ENCODE data around the gene USP33. TPM values are rescaled to one million over a fixed set of nuclear protein-coding genes. Genes with fewer than 3 reads are reported as not detected.
"Not testable (repeated sequence)": the region's sequence is repeated elsewhere in the genome, so short reads cannot be mapped to it uniquely, and the experiment has no call there.

The USP33 gene
- total RNA-seq, 2 experiments from 2014 or later = 69.7 to 70.8 TPM

DNA sequence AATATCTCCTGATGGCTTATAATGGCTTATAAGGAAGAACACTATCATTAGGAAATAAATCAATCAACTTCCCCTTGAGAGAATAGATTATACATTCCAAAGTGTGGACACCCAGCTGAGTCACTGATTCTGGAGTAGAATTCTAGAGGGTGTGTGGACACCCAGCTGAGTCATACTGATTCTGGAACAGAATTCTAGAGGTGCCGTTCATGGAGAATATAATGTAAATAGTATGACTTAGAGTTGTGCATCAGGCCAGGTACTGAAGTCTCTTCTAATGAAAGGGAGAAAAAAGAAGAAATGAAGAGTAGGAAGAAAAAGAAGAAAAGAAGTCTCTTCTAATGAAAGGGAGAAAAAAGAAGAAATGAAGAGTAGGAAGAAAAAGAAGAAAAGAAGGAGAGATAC is 2.4 kb upstream of the USP33 start:
- Mint-ChIP-seq H3K4me3 (no peak overlapping the region), H3K36me3 (peaks cover 5% of the 10 kb centered on the region), H3K4me1 (peaks cover 10% of the 10 kb centered on the region), H3K27me3 (peaks cover 2% of the 10 kb centered on the region), H3K27ac (no peak overlapping the region), H3K9me3 (no peaks in the 10 kb centered on the region)
- DNase-seq (no peak), ATAC-seq (ENCODE audit: low read depth) (no peak)
- POLR2A ChIA-PET = no interaction called here

DNA sequence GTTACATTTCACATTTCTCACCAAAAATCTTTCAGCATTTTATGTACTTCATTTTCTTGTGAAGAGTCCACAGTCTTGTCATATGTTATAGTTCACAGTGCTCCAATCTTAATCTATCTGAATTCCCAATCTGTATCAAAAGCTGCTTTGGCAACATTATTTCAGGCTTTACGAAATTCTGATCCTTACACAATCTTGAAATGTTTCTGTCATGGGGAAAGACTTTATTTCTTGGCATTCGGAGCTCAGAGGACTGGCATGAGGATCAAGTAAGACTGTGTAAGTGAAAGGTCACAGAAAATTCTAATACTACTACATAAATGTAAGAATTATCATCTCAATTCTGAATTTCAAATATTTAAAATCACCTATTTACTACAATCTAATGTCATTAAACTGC is 2.0 kb downstream of the USP33 start:
- Mint-ChIP-seq H3K4me3 (peak overlapping the region; percentile 66), H3K27me3 (peaks cover 2% of the 10 kb centered on the region), H3K9me3 (no peaks in the 10 kb centered on the region), H3K27ac (no peak overlapping the region), H3K36me3 (peaks cover 5% of the 10 kb centered on the region), H3K4me1 (peaks cover 29% of the 10 kb centered on the region)
- no peak for ATAC-seq (ENCODE audit: low read depth)
- POLR2A ChIA-PET = interaction anchor here (3.3 kb wide), 1 partner anchor 22 kb away, joined by 15 read pairs; the partner anchor contains the start of gene MIGA1
- no peak for DNase-seq

DNA sequence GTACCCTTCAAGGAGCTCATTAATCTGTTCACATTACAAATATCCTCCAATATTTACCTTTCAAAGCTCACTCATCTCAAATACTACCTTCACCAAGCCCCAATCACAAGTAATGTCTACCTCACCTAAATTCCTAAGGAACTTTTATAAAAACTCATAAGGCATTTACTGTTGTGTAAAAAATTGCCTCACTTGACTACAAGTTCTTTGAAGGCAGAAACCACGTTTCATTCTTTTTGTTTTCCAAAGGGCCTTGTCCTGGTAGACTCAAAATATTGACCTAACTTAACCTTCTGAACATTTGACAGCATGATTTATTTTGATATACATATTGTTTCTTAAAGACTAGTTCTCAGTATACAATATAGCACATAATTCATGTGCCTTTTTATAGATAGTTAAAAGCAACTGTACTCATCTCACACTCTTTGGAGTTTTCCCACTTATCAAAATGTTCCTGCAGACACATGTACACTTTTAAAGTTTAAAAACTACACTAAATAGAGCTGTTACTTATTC is 2.5 kb downstream of the USP33 start:
- Mint-ChIP-seq H3K4me3 (peak overlapping the region; percentile 66), H3K27me3 (peaks cover under 1% of the 10 kb centered on the region), H3K4me1 (peaks cover 29% of the 10 kb centered on the region), H3K36me3 (peaks cover 7% of the 10 kb centered on the region), H3K9me3 (no peaks in the 10 kb centered on the region), H3K27ac (no peak overlapping the region)
- ATAC-seq (ENCODE audit: low read depth) (no peak), DNase-seq (no peak)
- POLR2A ChIA-PET = interaction anchor here (0.7 kb wide), 1 partner anchor 14 kb away, joined by 3 read pairs; no protein-coding TSS in a partner anchor

DNA sequence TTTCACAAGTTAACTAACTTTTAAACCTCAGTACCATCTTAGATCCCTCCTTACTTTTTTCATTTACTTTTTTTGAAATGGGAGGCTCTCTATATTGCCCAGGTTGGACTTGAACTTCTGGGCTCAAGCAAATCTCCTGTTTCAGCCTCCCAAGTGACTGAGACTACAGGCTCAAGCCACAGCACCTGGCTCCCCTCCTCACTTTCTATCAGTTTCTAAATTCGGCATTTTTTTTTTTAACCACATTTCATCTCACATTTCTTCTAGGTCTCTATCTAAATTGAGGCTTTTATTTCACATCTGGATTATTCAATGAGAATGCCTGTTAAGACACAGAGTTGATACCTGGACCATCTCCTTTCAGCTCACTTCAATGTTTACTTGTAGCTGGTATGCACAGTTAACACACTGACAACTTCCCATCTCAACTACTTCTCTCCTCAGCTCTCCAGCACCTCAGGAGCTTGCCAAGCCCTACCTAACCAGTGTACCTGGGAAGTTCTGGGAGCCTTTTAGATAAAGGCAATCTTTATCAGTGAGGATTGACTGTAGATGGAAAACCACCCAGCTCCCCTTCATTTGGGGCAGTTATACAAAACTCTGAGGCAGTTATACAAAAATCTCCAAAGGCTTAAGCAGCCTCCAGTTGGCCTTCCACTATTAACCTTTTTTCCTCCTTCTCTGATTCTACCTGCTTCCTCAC is 3.4 kb downstream of the USP33 start:
- Mint-ChIP-seq H3K27ac (no peak overlapping the region), H3K27me3 (no peaks in the 10 kb centered on the region), H3K4me1 (peaks cover 29% of the 10 kb centered on the region), H3K9me3 (no peaks in the 10 kb centered on the region), H3K36me3 (peaks cover 7% of the 10 kb centered on the region), H3K4me3 (peak overlapping the region; percentile 26)
- no peak for DNase-seq
- ATAC-seq (ENCODE audit: low read depth) = no peak
- POLR2A ChIA-PET = interaction anchor here (0.7 kb wide), 1 partner anchor 15 kb away, joined by 3 read pairs; no protein-coding TSS in a partner anchor

DNA sequence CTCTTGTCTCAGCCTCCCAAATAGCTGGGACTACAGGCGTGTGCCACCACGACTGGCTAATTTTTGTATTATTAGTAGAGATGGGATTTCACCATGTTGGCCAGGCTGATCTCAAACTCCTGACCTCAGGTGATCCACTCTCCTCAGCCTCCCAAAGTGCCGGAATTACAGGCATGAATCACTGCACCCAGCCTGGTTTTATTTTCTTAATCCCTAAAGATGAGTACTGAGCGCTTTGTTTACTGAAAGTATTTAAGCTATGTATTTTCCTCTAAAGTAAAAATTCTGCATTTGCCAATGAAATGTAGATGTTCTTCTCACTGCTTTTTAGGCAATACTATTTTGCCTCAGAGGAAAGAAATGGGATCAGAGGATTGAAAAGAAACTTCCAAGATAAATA is 10.2 kb downstream of the USP33 start:
- POLR2A ChIA-PET = not testable (repeated sequence)

DNA sequence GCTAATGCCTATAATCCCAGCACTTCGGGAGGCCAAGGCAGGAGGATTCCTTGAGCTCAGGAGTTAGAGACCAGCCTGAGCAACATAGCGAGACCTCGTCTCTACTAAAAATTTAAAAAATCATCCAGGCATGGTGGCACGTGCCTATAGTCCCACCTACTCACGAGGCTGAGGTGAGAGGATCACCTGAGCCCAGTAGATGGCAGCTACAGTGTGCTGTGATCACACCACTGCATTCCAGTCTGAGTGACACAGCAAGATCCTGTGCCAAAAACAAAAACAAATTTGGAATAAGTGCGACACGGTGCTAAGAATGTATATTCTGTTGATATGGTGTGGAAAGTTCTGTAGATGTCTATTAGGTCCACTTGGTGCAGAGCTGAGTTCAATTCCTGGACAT is 15.1 kb downstream of the USP33 start:
- Mint-ChIP-seq H3K27ac (no peak overlapping the region), H3K4me3 (no peak overlapping the region), H3K27me3 (no peaks in the 10 kb centered on the region), H3K36me3 (peaks cover 13% of the 10 kb centered on the region), H3K4me1 (peaks cover 5% of the 10 kb centered on the region), H3K9me3 (no peaks in the 10 kb centered on the region)
- POLR2A ChIA-PET = no interaction called here
- DNase-seq (no peak), ATAC-seq (ENCODE audit: low read depth) (no peak)

More for the DNA sequence above, 10.2 kb downstream of the USP33 start:
- not testable (repeated sequence) for H3K4me3 Mint-ChIP-seq; DNase-seq; H3K27me3 Mint-ChIP-seq; H3K9me3 Mint-ChIP-seq; H3K27ac Mint-ChIP-seq; H3K36me3 Mint-ChIP-seq; ATAC-seq (ENCODE audit: low read depth)
- peaks cover 10% of the 10 kb centered on the region for H3K4me1 Mint-ChIP-seq

DNA sequence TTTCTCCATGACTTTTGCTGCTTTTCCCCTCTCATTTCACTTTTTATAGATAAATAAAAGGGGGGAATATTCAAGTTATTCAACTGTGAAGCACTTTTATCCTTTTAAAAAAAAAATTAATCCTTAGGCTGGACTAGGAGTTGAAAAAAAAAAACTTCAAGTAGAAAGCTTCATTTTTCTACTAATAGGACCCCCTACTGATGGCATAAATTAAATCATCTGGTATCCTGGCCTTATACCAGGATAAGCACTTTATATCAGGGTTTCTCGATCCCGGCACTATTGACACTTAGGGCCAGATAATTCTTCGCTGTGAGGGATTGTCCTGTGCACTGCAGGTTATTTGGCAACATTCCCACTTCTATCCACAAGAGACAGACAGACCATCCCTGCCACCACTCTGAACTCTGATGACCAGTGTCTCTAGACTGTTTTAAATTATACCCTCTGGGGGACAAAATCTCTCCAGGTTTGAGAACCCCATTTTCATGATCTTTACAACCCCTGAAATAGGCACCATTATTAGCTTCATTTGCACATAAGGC is 17.6 kb downstream of the USP33 start:
- peaks cover 2% of the 10 kb centered on the region for H3K4me1 Mint-ChIP-seq
- no peak overlapping the region for H3K4me3 Mint-ChIP-seq
- no peak overlapping the region for H3K27ac Mint-ChIP-seq
- peaks cover 18% of the 10 kb centered on the region for H3K36me3 Mint-ChIP-seq
- no peaks in the 10 kb centered on the region for H3K9me3 Mint-ChIP-seq
- H3K27me3 Mint-ChIP-seq = no peaks in the 10 kb centered on the region
- DNase-seq (no peak), ATAC-seq (ENCODE audit: low read depth) (no peak)
- POLR2A ChIA-PET = no interaction called here

DNA sequence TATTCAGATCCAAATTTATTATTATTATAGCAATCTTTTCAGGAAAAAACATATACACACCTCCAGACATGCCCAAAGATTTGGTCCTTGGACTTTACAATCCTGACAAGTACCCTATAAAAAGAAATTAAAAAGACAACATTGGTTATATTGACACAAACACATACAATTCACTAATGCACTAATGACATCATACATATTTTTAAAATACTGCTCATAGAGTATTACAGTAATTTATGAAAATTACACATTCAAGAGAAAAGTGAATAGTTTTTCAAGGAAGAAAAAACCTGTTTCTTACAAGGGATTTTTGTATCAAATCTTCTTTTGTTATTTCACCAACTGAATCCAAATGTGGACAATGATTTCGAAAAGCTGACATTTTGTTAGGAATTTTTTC is 18.3 kb downstream of the USP33 start:
- no peaks in the 10 kb centered on the region for H3K27me3 Mint-ChIP-seq
- no peak overlapping the region for H3K27ac Mint-ChIP-seq
- no peak overlapping the region for H3K4me3 Mint-ChIP-seq
- H3K9me3 Mint-ChIP-seq = no peaks in the 10 kb centered on the region
- ATAC-seq (ENCODE audit: low read depth) (no peak), DNase-seq (no peak)
- peaks cover 2% of the 10 kb centered on the region for H3K4me1 Mint-ChIP-seq
- POLR2A ChIA-PET = no interaction called here
- H3K36me3 Mint-ChIP-seq = peaks cover 18% of the 10 kb centered on the region

DNA sequence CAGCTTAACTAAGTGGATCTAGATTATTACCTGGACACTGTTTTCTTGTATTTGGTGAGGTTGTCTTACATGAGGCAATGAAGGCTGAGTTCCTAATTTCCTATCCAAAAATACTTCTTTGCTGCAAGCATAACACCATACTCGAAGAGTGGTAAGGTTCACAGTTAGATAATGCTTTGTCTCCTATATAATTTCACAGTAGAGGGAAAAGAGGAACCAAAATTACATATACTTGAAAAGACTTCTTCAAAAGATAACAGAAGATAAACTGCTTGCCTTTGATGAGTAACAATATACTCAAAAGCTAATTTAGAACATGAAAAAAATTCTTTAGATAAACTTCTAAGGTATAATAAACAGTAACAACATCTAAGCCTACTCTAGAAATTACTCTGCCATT is 20.4 kb downstream of the USP33 start:
- peaks cover 14% of the 10 kb centered on the region for H3K36me3 Mint-ChIP-seq
- no peaks in the 10 kb centered on the region for H3K4me1 Mint-ChIP-seq
- ATAC-seq (ENCODE audit: low read depth) (no peak), DNase-seq (no peak)
- no peak overlapping the region for H3K27ac Mint-ChIP-seq
- no peaks in the 10 kb centered on the region for H3K9me3 Mint-ChIP-seq
- POLR2A ChIA-PET = no interaction called here
- no peaks in the 10 kb centered on the region for H3K27me3 Mint-ChIP-seq
- no peak overlapping the region for H3K4me3 Mint-ChIP-seq

DNA sequence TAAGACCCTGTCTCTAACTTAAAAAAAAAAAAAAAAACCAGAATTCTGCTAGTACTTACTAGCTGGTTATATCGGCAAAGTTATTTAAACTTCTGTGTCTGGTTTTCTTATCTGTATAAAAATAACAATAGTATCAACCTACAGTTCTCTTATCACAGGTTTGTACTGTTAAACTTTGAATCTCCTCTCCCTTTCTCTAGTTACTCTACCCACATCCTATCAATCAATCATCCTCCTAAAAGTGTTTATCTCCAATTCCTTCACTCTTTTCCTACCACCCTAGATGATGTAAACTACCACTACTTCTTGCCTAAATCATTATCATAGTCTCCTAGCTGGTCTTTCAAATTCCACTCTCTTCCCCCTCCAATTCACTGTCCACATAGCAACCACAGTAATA is 27.6 kb downstream of the USP33 start:
- H3K27me3 Mint-ChIP-seq = no peaks in the 10 kb centered on the region
- peaks cover 2% of the 10 kb centered on the region for H3K4me1 Mint-ChIP-seq
- peaks cover 20% of the 10 kb centered on the region for H3K36me3 Mint-ChIP-seq
- DNase-seq (no peak), ATAC-seq (ENCODE audit: low read depth) (no peak)
- POLR2A ChIA-PET = no interaction called here
- no peak overlapping the region for H3K4me3 Mint-ChIP-seq
- no peaks in the 10 kb centered on the region for H3K9me3 Mint-ChIP-seq
- H3K27ac Mint-ChIP-seq = no peak overlapping the region

DNA sequence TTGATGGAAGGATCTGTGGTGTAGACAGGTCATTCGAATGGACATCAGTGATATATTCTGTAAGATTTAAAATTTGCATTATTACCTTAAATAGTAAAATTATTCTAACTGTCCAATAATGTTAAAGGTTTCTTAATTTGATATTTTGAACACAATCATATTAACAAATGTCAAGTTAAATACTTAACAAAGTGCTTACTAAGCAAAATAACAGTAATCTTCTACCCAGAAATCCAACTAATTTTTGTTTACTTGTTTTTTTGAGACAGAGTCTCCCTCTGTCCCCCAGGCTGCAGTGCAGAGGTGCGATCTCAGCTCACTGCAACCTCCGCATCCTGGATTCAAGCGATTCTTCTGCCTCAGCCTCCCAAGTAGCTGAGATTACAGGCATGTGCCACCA is 33.9 kb downstream of the USP33 start:
- Mint-ChIP-seq H3K27ac (no peak overlapping the region), H3K9me3 (no peaks in the 10 kb centered on the region), H3K4me1 (no peaks in the 10 kb centered on the region), H3K36me3 (peaks cover 44% of the 10 kb centered on the region), H3K4me3 (no peak overlapping the region), H3K27me3 (no peaks in the 10 kb centered on the region)
- POLR2A ChIA-PET = no interaction called here
- no peak for DNase-seq
- no peak for ATAC-seq (ENCODE audit: low read depth)

DNA sequence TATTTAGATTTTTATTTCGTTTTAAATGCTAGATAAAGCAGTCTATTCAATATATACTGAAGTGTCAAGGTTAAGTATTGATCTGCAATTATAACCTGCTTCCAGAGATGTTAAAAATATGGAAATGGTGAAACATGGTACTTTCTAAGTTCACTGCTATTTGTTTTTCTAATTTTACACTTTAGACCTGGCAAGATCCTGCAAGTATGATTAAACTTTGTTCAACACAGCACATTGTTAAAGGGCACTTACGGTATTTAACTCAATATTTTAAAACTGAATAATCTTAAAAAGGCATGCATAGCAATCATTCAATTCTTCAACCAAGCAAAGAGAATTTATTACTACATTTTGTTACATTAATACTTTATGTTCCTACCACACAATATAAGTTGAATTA is 41.5 kb downstream of the USP33 start:
- POLR2A ChIA-PET = no interaction called here
- ATAC-seq (ENCODE audit: low read depth) = no peak
- Mint-ChIP-seq H3K4me3 (no peak overlapping the region), H3K27ac (no peak overlapping the region), H3K9me3 (no peaks in the 10 kb centered on the region), H3K4me1 (peaks cover 3% of the 10 kb centered on the region), H3K27me3 (no peaks in the 10 kb centered on the region), H3K36me3 (peaks cover 30% of the 10 kb centered on the region)
- no peak for DNase-seq

DNA sequence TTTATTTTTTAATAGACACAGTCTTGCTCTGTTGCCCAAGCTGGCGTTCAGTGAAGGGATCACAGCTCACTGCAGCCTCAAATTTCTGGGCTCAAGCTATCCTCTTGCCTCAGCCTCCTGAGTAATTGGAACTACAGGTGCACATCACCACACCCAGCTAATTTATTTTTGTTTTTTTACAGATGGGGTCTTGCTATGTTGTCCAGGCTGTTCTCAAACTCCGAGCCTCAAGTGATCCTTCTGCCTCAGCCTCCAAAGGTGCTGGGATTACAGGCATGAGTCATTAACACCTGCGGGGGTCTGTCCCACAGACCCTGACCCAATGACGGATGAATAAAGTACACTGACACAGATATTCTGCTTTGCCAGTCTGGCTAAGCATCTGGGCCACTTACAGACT is 43.6 kb downstream of the USP33 start:
- no peak for DNase-seq
- no peak overlapping the region for H3K4me3 Mint-ChIP-seq
- ATAC-seq (ENCODE audit: low read depth) = no peak
- H3K4me1 Mint-ChIP-seq = peaks cover 3% of the 10 kb centered on the region
- POLR2A ChIA-PET = no interaction called here
- no peaks in the 10 kb centered on the region for H3K9me3 Mint-ChIP-seq
- H3K36me3 Mint-ChIP-seq = peaks cover 15% of the 10 kb centered on the region
- no peaks in the 10 kb centered on the region for H3K27me3 Mint-ChIP-seq
- H3K27ac Mint-ChIP-seq = no peak overlapping the region

DNA sequence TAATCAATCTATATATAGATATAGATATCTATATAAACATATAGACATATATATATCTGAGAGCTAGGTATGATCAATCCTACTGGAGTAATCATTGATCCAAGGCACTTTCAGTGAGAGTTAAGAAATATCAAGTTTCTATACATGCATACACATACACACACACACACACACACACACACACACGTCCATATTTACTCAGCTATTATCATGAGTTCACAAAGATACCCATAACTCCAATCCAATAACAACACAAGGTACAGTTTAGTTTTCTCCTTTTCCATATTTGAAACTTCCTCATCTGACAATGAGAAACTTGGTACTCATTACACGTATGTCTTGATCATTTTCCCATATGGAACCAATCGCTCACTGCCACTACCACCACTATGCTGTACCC is 49.9 kb downstream of the USP33 start:
- no peak overlapping the region for H3K27ac Mint-ChIP-seq
- no peaks in the 10 kb centered on the region for H3K27me3 Mint-ChIP-seq
- H3K36me3 Mint-ChIP-seq = peaks cover 31% of the 10 kb centered on the region
- peaks cover 1% of the 10 kb centered on the region for H3K4me1 Mint-ChIP-seq
- DNase-seq (no peak), ATAC-seq (ENCODE audit: low read depth) (no peak)
- no peaks in the 10 kb centered on the region for H3K9me3 Mint-ChIP-seq
- POLR2A ChIA-PET = no interaction called here
- no peak overlapping the region for H3K4me3 Mint-ChIP-seq
